Liver (tissue), 3 donors: ENCODE data around the gene GABRB1.

ENCODE experiments used
- ATF3 ChIP-seq: IDR thresholded peaks from 2 replicates; pipeline ENCODE4 v1.6.1; 2016; ENCODE audit warnings: antibody characterized with exemption
- CTCF ChIP-seq: fragments of 150-350 bp; IDR thresholded peaks from 2 replicates; pipeline ENCODE4 v1.5.1; 2017; ENCODE audit warnings: improper control_type of control experiment, low read depth, low read length; ENCODE audit not compliant: missing input control
- HNF4G ChIP-seq: IDR thresholded peaks from 2 replicates; pipeline ENCODE4 v1.6.1; 2016; ENCODE audit warnings: antibody characterized with exemption
- JUND ChIP-seq, 2 donors: IDR thresholded peaks; 2 replicates each; pipeline ENCODE4 v1.6.1; 2016; ENCODE audit warnings: antibody characterized with exemption in 2 of 2
- RAD21 ChIP-seq, 2 donors: IDR thresholded peaks; 2 replicates each; pipeline ENCODE4 v1.6.1; 2016; ENCODE audit warnings: antibody characterized with exemption in 2 of 2, mild to moderate bottlenecking in 2 of 2
- REST ChIP-seq: IDR thresholded peaks from 2 replicates; pipeline ENCODE4 v1.6.1; 2016; ENCODE audit warnings: antibody characterized with exemption, mild to moderate bottlenecking
- RXRA ChIP-seq, 2 donors: IDR thresholded peaks; 2 replicates each; pipeline ENCODE4 v1.6.1; 2017 to 2018; ENCODE audit warnings: antibody characterized with exemption in 2 of 2, mild to moderate bottlenecking in 1 of 2
- SP1 ChIP-seq: IDR thresholded peaks from 2 replicates; pipeline ENCODE4 v1.6.1; 2018; ENCODE audit warnings: antibody characterized with exemption, mild to moderate bottlenecking
- TAF1 ChIP-seq: conservative IDR thresholded peaks from 2 replicates; pipeline ENCODE4 v1.6.1; 2016; ENCODE audit warnings: antibody characterized with exemption, mild to moderate bottlenecking
- YY1 ChIP-seq: IDR thresholded peaks from 2 replicates; pipeline ENCODE4 v1.6.1; 2016; ENCODE audit warnings: antibody characterized with exemption, mild to moderate bottlenecking
- donor health status: healthy.
- donor health status: healthy.

- no peak for TF ChIP-seq RXRA (IDR thresholded peaks at IDR 0.05)
- TF ChIP-seq CTCF = no peak
- no peak for TF ChIP-seq JUND (IDR thresholded peaks at IDR 0.05)
- no peak for TF ChIP-seq HNF4G
- no peak for TF ChIP-seq SP1
- TF ChIP-seq YY1 = no peak
- TF ChIP-seq RAD21 (IDR thresholded peaks at IDR 0.05) = no peak
- TF ChIP-seq ATF3 = no peak
- TF ChIP-seq TAF1 = no peak
- no peak for TF ChIP-seq REST
These were observed 354.8 kb downstream of the GABRB1 start for GRCh38 chr4:47386146-47386545.
